GM08714 (cell line): ENCODE results near the gene PRXL2B.

Experiments used
- H3K4me3 ChIP-seq: fragments of 200-500 bp; sonication (Bioruptor generic); 2 replicates; pipeline ENCODE4 v1.5.1; 2014; ENCODE audit warnings: mild to moderate bottlenecking, low read length, inconsistent platforms
- ZNF274 ChIP-seq: IDR thresholded peaks from 2 replicates; pipeline ENCODE4 v1.6.1; 2012; ENCODE audit warnings: mild to moderate bottlenecking, low read depth, low read length

Gene PRXL2B

GRCh38 chr1:2639607-2640521 is 53.3 kb downstream of the PRXL2B start:
- H3K4me3 ChIP-seq, result no peak overlapping the region
- no peak for TF ChIP-seq ZNF274

GRCh38 chr1:2640626-2641025 is 54.0 kb downstream of the PRXL2B start:
- H3K4me3 ChIP-seq, result no peak overlapping the region
- no peak for TF ChIP-seq ZNF274
